ENCODE data around the gene PCLAF.

DNA sequence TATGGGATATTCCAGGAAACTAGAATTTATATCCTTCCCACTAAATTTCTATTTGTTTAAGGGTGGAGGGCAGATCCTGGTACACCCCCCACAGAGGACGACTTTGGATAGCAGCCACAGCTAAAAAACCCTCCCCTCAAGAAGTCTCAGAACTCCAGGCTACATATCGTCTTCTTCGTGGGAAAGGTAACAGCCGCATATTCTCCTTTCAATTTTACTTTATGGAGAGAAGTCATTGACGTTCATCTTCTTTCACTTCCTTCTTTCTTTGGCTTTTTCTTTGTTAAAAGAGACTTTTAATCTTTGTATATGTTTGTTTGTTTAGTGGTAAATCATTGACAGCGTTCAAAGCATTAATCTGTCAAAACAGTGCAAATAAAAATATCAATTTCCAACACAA lies 42.7 kb upstream of the PCLAF start:
- TF ChIP-seq, protein P1, sequence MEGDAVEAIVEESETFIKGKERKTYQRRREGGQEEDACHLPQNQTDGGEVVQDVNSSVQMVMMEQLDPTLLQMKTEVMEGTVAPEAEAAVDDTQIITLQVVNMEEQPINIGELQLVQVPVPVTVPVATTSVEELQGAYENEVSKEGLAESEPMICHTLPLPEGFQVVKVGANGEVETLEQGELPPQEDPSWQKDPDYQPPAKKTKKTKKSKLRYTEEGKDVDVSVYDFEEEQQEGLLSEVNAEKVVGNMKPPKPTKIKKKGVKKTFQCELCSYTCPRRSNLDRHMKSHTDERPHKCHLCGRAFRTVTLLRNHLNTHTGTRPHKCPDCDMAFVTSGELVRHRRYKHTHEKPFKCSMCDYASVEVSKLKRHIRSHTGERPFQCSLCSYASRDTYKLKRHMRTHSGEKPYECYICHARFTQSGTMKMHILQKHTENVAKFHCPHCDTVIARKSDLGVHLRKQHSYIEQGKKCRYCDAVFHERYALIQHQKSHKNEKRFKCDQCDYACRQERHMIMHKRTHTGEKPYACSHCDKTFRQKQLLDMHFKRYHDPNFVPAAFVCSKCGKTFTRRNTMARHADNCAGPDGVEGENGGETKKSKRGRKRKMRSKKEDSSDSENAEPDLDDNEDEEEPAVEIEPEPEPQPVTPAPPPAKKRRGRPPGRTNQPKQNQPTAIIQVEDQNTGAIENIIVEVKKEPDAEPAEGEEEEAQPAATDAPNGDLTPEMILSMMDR (IDR thresholded peaks at IDR 0.05): no peak
- TF ChIP-seq POLR2A (IDR thresholded peaks at IDR 0.05): no peak

All from body of pancreas (tissue), 4 donors.